Esophagus muscularis mucosa (tissue), 3 donors: ENCODE data around the gene MYO16.

Experiments used
- POLR2A ChIP-seq: fragments of 450-650 bp; IDR thresholded peaks from one replicate; pipeline ENCODE4 v1.6.1; 2017; ENCODE audit warnings: antibody characterized with exemption, moderate library complexity, mild to moderate bottlenecking, low read depth
- TF ChIP-seq, protein P1 (sequence below), 3 experiments: fragments of 200-600 bp in 2 of 3; fragments of 450-650 bp in 1 of 3; sonication (generic) in 2 of 3; IDR thresholded peaks; one replicate each; pipeline ENCODE4 v1.5.1; 2017 to 2019; ENCODE audit warnings: antibody characterized with exemption in 3 of 3, mild to moderate bottlenecking in 2 of 3, moderate library complexity in 1 of 3

DNA sequence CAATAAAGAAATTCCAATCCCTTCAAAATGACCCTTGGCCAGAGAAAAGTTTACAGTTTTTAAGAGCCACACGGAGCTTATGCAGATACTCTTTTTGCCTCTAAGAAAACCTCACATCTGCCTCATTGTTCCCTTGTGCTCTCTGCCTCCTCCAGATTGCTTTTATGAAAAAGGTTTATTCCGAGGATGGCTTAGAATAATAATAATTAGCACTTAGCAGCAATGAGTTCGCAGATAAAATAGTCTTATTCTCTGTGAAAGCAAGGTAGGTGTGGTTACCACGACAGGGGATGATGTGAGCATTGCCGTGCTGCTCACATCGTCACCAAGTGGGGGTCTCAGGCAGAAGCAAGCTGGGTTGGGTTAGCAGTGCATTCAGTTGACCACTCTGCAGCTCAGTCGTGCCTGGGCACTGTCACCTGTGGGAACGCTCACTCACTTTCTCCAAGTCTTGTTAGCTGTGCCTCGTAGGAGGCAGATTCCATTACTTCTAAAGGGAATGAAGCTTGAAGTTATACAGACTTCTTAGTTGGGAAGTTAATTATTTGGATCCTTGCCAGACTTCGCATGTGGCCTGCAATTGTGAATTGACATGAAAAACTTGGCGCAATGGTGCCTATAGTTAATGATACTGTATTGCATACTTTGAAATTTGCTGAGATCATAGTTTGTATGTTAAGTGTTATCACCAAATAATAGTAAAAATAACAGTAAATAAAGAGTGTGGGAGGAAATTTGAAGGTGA lies 157.2 kb downstream of the MYO16 start:
- TF ChIP-seq POLR2A = no peak
- TF ChIP-seq, protein P1, sequence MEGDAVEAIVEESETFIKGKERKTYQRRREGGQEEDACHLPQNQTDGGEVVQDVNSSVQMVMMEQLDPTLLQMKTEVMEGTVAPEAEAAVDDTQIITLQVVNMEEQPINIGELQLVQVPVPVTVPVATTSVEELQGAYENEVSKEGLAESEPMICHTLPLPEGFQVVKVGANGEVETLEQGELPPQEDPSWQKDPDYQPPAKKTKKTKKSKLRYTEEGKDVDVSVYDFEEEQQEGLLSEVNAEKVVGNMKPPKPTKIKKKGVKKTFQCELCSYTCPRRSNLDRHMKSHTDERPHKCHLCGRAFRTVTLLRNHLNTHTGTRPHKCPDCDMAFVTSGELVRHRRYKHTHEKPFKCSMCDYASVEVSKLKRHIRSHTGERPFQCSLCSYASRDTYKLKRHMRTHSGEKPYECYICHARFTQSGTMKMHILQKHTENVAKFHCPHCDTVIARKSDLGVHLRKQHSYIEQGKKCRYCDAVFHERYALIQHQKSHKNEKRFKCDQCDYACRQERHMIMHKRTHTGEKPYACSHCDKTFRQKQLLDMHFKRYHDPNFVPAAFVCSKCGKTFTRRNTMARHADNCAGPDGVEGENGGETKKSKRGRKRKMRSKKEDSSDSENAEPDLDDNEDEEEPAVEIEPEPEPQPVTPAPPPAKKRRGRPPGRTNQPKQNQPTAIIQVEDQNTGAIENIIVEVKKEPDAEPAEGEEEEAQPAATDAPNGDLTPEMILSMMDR (IDR thresholded peaks at IDR 0.05) = no peak
